GM19324 (cell line): Measurements from ENCODE around the gene RGL1.
A peak's percentile ranks its signal among the peaks of the same experiment; 100 is the strongest.

Experiments
- ATAC-seq: cut with Tn5 transposase; IDR thresholded peaks from one replicate; pipeline ENCODE4 v1.9.1; 2021; ENCODE audit warnings: mild to moderate bottlenecking, moderate library complexity; ENCODE audit not compliant: unreplicated experiment, low FRiP score

The RGL1 gene

GRCh38 chr1:183884526-183884925 is 79.6 kb downstream of the RGL1 start:
- no peak for ATAC-seq

GRCh38 chr1:183885142-183885735 is 80.3 kb downstream of the RGL1 start:
- ATAC-seq: no peak

GRCh38 chr1:183886083-183886828 is 81.3 kb downstream of the RGL1 start:
- ATAC-seq: no peak

- no peak for ATAC-seq
These were observed 81.9 kb downstream of the RGL1 start for GRCh38 chr1:183886853-183887252.

GRCh38 chr1:183887826-183888819 is 83.2 kb downstream of the RGL1 start:
- ATAC-seq: no peak

GRCh38 chr1:183889095-183889494 is 84.2 kb downstream of the RGL1 start:
- no peak for ATAC-seq

GRCh38 chr1:183891158-183891856 is 86.4 kb downstream of the RGL1 start:
- ATAC-seq: peak; percentile 60

GRCh38 chr1:183892351-183892793 is 87.5 kb downstream of the RGL1 start:
- no peak for ATAC-seq

GRCh38 chr1:183893561-183894289 is 88.8 kb downstream of the RGL1 start:
- no peak for ATAC-seq

GRCh38 chr1:183894290-183894565 is 89.3 kb downstream of the RGL1 start:
- no peak for ATAC-seq

- no peak for ATAC-seq
These were observed 91.6 kb downstream of the RGL1 start for GRCh38 chr1:183896466-183897048.

GRCh38 chr1:183898001-183898396 is 93.1 kb downstream of the RGL1 start:
- no peak for ATAC-seq

- no peak for ATAC-seq
These were observed 93.7 kb downstream of the RGL1 start for GRCh38 chr1:183898610-183899009.

- no peak for ATAC-seq
These were observed 96.9 kb downstream of the RGL1 start for GRCh38 chr1:183901748-183902330.

- ATAC-seq: no peak
These were observed 98.2 kb downstream of the RGL1 start for GRCh38 chr1:183903101-183903500.

- ATAC-seq: no peak
These were observed 100.7 kb downstream of the RGL1 start for GRCh38 chr1:183905508-183906113.

- ATAC-seq: no peak
These were observed 102.2 kb downstream of the RGL1 start for GRCh38 chr1:183907070-183907469.

GRCh38 chr1:183908079-183908478 is 103.2 kb downstream of the RGL1 start:
- ATAC-seq: no peak

- no peak for ATAC-seq
These were observed 104.8 kb downstream of the RGL1 start for GRCh38 chr1:183909672-183910071.
